IPS-18c (cell line): ENCODE data around the gene RHOC.
"Not testable (repeated sequence)": the region's sequence is repeated elsewhere in the genome, so short reads cannot be mapped to it uniquely, and the experiment has no call there.

Source experiments
- H3K4me3 ChIP-seq: 2 replicates; pipeline ENCODE4 v1.7.0; 2013; ENCODE audit warnings: low read depth, mild to moderate bottlenecking, low read length, moderate library complexity; ENCODE audit not compliant: insufficient read depth
- H3K9me3 ChIP-seq: one replicate; pipeline ENCODE4 v1.6.1; 2013; ENCODE audit warnings: mild to moderate bottlenecking, low read length, moderate library complexity; ENCODE audit not compliant: control insufficient read depth, insufficient read depth

RHOC gene

DNA sequence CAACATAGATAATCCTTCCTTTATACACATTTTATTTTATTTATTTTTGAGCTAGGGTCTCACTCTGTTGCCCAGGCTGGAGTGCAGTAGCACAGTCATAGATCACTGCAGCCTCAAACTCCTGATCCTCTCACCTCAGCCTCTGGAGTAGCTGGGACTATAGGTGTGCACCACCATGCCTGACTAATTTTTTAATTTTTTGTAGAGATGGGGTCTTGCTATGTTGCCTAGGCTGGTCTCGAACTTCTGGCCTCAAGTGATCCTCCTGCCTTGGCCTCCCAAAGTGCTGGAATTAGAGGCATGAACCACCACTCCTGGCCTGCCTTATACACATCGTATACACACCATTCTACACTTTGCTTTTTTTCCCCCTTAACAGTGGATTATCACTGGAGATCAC is 14.4 kb upstream of the RHOC start:
- not testable (repeated sequence) for H3K9me3 ChIP-seq, H3K4me3 ChIP-seq

DNA sequence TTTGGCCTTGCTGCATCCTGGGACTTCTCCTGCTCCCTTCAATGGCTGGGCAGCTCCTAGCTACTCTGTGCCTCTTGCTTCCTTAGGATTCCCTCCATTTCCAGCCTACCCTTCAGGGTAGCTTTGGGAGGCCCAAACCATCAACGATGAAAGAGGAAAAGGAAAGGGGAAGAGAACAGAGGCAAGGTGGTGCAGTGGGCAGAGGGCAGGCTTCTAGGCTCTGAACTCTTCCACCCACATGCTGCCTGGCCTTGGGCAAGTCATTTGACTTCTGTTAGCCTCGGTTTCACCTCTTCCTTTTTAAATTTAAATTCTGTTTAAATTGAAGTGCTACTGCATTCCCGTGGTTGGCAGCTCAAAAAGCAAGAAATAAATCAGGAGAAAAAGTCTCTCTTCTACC is 13.9 kb upstream of the RHOC start:
- no peak overlapping the region for H3K4me3 ChIP-seq
- no peaks in the 10 kb centered on the region for H3K9me3 ChIP-seq

DNA sequence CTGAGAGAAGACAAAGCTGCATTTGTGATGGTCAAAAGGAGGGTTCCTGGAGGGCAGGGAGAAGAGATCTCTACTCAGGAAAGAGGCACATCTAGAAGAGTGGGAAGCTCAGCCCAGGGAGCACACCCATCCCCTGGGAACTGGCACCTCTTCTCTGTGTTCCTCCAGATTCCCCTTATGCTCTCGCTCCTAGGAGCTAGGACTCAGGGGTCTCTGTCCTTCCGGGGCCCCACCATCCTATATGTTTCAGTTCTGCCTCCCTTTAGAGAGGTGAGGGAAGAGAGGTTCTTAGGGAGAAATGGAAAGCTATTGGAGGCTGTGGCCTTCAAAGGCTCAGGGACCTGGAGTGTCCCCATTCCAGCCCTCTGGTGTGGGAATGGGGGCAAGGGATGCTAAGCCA is 12.8 kb upstream of the RHOC start:
- Histone ChIP-seq H3K9me3 (no peaks in the 10 kb centered on the region), H3K4me3 (no peak overlapping the region)

DNA sequence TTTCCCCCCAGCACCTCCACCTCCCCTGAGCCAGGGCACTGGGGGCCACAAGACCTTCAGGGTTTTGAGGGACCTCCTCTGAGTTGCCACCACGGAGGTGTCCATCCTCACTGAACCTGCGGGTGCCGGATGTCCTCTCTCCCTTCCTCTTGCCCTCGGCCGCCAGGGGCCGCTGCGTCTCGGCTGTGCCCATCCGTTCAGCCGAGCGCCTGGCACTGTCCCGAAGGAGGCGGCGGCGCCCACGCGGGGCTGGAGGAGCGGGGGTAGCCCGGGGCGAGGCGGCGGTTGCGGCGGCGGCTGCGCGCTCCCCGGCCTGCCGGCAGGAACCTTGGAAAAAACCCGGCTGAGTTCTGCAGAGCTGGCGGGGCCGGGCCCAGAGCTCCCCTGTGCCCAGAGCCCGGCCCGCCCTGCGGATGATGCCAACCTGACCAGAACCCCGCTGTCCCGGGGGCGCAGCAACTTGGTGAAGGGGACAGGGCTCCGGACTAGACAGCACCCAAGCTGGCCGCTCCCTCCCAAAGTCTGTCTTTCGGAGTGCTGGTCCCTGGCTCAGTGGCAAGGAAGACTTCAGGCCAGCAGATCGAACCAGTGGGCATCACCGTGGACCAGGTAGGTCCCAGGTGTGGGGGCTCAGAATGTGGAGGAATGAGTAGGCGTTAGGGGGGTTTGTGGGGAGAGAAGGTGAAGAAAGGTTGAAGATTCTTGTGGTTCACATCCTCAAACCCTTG is 11.9 kb upstream of the RHOC start:
- Histone ChIP-seq H3K4me3 (no peak overlapping the region; the same call in 1 of the 2 replicates), H3K9me3 (no peaks in the 10 kb centered on the region)

DNA sequence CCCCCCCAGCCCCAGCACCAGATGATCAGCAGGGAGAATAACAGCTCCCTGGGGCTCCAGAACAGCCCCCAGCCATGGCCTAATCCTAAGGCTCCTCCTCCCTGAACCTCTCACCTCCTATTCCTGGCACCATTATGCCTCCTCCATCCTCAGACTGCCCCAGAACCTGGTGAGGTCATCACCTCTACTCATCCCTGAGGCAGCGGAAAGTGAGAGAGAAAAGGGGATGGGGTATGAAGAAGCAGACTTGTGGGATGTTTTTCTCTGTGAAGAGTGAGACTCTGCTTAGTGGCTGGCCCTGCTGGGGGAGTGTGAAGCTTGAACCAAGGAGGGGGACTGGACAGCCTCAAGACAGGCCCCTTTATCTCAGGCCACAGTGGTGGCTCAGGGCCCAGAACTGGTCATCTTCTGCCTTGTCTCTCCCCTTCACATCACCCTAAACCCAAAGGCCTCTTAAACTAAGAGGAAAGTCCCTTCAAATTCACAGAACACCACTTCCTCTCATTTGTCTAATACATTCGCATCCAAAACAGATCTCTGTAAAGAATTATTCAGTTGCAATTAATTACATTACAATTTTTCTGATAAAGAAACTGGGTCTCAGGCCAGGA is 10.4 kb upstream of the RHOC start:
- Histone ChIP-seq H3K4me3 (no peak overlapping the region), H3K9me3 (no peaks in the 10 kb centered on the region)

DNA sequence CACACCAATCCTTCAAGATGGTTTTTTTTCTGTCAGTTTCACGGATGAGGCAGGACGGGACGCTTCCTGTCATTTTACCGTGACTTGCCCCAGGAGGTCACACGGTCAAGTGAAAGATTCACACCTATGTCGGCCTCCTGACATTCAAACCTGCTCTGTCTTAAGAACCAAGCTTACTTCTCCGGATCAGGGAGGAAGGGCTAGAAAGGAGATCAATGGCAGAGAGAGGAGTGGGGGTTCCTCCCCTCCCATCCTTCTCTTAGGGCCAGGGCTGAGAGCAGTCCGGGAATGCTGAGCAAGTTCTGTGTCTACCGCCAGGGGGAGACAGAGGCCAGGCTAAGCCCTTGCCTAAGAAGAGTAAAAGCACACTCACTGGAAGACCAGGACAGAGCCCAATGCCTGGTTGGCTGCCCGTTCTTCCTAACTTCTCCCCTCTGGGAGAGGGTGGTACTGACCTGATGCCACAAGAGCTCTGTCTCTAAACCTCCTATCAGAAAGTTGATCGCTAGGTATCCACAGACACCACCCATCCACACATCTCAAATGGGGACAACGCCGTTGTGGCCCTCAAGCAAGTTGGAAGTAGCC is 9.3 kb upstream of the RHOC start:
- H3K9me3 ChIP-seq, result no peaks in the 10 kb centered on the region
- peak overlapping the region; percentile 82; the same call in 1 of the 2 replicates for H3K4me3 ChIP-seq

DNA sequence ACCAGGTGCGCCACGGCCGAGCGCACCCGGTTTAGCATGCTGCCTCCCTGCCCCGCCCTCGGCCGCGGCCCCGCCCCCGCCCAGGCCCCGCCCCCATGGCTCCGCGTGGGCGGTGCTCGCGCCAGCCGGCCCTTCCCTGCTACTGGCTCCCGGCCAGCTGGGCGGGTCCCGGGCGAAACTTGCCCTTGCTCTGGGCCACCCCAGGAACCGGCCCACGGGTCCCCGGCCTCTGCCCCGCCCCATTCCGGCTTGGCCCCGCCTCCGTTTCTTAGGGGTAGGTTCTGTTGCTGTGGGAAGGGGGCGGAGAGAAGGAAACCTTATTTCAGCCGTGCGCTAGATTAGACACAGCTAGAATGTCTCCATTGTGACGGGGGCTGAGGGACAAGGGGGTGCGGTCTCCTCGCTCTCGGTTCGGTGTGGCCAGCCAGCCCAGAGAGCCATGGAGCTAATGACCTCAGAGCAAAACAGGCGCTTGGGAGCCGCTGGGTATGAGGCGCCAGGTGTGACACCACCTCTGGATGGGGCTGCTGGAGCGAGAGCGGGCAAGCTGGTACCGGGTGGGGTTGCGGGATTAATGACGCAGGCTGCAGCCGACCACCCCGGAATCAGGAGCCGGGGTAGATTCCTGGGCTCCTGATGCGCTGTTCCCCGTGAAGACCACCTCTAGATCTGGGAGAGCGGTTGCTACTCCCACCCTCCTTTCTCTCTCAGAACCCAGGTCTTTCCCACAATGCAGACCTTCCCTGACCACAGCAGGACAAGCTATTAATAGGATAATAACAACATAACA is 8.5 kb upstream of the RHOC start, which contains the start of gene PPM1J:
Gene PPM1J (minus strand): TSS at position 69 of the 790 bp plus-strand sequence. CDS start 31 bp downstream, at position 38.
- no peaks in the 10 kb centered on the region for H3K9me3 ChIP-seq
- H3K4me3 ChIP-seq, result peak within 1 kb of the TSS; percentile 84

DNA sequence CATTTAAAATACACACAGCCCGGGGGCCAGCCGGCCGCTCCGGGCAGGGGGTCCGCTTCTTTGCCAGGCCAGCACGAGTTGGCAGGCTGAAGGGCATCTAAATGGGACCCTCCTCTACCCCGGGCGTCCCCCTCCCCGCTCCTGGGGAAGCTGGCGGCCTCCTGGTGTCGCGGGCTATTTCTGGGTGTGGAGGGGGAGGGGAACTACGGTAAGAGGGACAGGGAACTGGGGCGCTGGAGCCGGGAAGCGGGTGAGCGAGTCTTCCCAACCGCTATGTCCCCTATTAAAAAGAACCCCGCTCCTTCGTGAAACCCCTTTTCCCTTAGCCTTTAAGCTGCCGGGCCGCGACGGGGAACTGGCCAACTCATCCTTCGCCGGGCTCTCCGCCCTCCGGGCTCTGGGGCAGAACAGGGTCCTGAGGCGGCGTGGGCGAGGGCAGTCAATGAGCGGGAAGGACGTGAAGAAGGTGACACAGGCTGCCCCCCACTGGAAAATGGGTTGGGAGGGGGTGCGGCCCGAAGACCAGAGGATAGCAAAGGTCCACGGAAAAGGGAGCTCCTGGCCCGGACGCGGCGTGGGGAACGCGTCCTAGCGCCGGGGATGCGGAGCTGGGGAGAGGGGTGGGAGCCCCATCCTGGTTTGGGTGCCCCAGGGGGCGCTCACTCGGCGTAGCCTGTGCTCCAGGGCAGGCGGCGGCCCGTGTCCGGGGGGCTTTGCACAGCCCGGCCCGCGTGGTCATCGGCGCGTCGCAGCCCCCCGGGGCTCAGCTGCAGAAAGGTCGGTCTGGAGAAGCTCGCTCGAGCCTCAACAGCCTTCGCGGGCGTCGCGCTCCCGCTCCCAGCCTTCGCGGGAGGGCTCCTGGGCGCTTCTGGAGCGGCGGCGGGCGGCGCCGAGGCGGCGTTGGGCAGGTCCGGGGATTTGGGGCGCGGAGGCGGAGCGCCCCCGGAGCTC is 7.7 kb upstream of the RHOC start:
- Histone ChIP-seq H3K9me3 (no peaks in the 10 kb centered on the region), H3K4me3 (peak overlapping the region; percentile 84)

DNA sequence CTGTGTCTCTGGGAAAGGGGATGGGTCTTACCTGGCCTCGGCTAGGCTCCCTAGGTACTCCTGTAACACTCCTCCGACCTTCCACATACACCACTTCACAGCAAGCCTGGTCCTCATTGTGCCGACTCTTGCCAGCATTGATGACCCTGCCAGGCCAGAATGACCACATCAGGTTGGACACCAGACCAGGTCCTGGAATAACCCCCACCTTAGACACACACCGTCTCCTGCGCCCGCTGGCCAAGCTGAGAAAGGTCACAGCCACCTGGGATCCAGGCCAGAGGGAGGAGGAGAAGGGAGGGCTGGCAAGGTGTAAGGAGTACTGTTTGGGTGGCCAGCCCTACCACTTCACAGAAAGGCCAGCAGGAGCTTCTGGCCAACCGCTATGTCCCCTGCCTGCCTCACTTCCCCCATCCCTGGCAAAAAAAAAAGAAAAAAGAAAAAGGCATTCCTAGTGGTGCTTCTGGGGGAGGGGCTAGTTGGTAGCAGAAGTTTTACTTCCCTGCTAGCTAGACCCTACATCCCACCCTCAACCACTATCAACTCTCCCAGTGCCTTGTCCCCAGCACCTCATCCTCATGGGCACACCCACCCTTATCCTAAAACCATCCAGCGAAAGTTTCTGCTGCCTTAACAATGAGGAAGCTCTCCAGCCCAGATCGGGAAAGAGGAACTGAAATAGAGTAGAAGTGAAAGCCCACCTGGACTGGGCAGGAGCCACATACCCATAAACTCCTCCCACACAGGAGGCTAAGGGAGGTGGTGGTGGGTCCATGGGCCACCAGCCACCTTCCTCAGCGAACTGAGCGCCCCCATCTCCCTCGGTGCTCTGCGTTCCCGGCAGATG is 6.8 kb upstream of the RHOC start:
- Histone ChIP-seq H3K4me3 (peak overlapping the region; percentile 84), H3K9me3 (no peaks in the 10 kb centered on the region)

DNA sequence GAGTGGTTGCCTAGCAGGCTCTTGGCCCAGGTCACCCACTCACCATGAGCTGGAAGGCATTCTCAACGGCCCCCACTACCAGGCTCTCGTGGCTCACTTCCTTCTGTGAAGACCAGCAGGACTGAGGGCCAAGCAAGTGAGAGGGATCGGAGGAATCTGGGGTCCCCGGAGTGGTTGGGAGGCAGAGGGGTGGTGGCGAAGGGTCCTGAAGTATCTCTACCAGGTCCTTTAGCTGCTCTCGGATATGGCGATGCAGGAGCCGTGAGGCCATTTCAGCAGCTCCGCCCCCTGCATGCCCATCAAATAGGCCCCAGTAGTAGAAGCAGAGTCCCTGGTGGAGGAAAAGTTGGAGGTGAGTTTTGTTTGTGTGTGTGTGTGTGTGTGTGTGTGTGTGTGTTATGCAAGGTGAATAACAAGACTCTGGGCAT is 5.8 kb upstream of the RHOC start:
- no peak overlapping the region for H3K4me3 ChIP-seq
- no peaks in the 10 kb centered on the region for H3K9me3 ChIP-seq

DNA sequence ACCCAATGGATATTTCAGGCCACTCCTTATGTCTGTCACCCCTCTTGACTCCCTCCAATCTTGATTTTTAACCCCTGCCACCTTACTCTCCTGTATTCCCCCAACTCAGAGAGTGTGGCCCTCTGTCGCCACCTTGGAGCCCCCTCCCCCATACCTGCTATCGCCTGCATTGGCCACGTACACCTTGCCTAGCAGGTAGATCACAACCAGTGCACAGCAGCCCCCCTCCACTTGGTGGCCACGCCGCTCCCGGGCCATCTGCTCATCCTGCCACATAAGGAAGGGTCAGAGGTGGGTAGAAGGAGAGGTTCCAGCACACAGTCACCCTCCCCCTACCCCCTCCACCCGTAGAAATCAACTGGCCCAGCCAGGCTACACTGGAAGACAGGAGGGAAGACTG is 5.3 kb upstream of the RHOC start:
- H3K4me3 ChIP-seq, result no peak overlapping the region
- no peaks in the 10 kb centered on the region for H3K9me3 ChIP-seq

DNA sequence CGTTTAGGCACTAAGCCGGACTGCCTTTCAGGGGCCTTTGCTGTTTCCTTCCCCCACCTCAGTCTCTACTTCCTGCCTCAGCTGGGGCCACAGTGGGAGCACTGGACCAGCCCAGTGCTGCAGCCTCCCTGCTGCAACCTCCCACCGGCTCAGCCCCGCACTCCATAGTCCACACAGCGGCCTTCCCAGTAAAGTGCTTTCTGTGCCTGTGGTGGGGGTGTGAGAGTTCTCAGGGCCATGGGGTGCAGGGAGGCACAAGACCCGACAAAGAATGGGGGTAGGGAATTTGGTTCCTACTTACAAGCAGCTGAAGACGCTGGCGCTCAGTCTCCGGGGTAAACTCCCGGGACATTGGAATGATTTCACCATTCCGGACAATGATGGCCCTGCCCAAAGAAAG is 4.7 kb upstream of the RHOC start:
- Histone ChIP-seq H3K4me3 (no peak overlapping the region), H3K9me3 (no peaks in the 10 kb centered on the region)

DNA sequence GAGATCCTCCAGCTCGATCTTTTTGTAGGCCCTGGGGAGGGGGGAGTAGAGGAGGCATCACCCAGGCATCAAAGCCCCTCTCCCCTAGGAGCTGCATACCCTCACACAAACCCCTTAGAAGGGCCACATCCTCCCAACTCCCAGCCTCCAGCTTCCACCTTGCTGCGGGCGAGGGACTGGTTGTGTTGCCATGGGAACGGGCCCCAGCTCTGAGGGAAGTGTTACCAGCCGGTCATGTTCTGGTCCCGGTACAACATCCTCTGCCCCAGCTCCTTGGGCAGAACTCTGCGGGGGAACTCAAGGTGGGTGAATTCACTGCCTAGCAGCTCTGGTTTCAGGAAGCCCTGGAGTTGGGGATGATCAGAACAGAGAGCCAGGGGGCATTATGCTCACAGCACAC is 4.1 kb upstream of the RHOC start:
- Histone ChIP-seq H3K9me3 (no peaks in the 10 kb centered on the region), H3K4me3 (no peak overlapping the region)

DNA sequence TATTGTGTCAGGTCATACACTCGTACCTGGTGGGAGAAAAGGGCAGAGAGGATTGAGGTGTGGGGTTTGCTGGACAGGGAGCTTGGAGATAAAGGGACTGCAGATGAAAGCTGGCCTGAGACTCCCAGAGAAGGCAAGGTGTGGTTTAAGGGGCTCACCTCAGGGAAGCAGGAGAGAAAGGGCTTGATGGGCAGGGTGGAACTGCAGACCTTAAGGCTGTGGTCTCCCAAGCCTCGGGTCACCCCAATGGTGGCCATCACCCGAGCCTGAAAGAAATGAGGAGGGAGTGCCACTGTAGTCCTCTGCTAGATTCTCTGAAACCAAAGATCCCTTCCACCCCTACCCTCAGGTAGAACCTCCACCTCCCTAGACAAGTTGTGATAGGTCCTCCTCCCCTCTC is 3.7 kb upstream of the RHOC start:
- no peak overlapping the region for H3K4me3 ChIP-seq
- H3K9me3 ChIP-seq, result no peaks in the 10 kb centered on the region

DNA sequence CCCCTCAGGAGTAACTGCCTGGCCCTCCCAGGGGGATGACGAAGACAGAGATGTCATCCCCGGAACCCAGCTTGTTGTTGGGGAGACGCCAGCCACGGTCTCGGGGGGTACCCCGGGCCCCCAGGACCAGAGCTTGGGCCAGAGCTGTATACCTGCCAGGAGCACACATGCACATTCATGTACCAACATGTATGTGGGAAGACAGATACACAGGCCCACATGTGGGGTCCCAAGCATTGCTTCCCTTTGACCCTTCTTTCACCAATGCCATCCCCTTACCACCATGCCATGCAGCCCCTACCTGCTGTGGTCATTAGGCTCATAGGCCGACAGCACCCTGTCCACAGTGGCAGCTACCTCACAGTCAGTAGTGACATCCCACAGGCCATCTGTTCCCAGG is 3.2 kb upstream of the RHOC start:
- no peaks in the 10 kb centered on the region for H3K9me3 ChIP-seq

DNA sequence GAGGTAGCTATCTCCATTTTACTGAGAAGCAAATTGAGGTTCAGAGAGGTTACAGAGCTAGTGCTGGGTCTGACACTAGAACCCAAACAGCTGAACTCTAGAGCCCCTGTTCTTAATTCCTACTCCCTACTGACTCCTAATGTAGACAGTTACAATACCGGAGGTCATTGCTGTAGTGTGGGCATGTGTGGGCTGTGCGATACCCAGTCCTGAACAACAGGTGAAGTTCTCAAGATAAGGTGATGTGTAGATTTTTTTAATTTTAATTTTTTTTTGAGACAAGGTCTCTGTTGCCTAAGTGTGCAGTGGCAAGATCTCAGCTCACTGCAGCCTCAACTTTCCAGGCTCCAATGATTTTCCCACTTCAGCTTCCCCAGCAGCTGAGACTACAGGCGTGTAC is 1.6 kb upstream of the RHOC start:
- H3K9me3 ChIP-seq, result no peaks in the 10 kb centered on the region
- H3K4me3 ChIP-seq, result no peak overlapping the region

More for the DNA sequence above, 3.2 kb upstream of the RHOC start:
- H3K4me3 ChIP-seq, result no peak overlapping the region
